BE2C (cell line): ENCODE measurements around the gene NEBL.

ENCODE experiments used
- DNase-seq: peaks from one replicate; pipeline ENCODE4 v3.0.0-alpha.2; 2020
- H3K27me3 ChIP-seq: fragments of 250-450 bp; sonication (Bioruptor Pico); 2 replicates; pipeline ENCODE4 v1.5.1; 2020; ENCODE audit warnings: mild to moderate bottlenecking
- H3K36me3 ChIP-seq: fragments of 250-450 bp; sonication (Bioruptor Pico); 2 replicates; pipeline ENCODE4 v1.5.1; 2020; ENCODE audit warnings: mild to moderate bottlenecking
- H3K4me1 ChIP-seq: fragments of 250-450 bp; sonication (Bioruptor Pico); 2 replicates; pipeline ENCODE4 v1.5.1; 2020
- H3K4me3 ChIP-seq: 2 replicates; pipeline ENCODE4 v1.5.1; 2011; ENCODE audit warnings: low read depth, low read length
- H3K9me3 ChIP-seq: fragments of 250-450 bp; sonication (Bioruptor Pico); 2 replicates; pipeline ENCODE4 v1.5.1; 2020
- CTCF ChIP-seq: IDR thresholded peaks from 2 replicates; pipeline ENCODE4 v1.5.1; 2012; ENCODE audit warnings: mild to moderate bottlenecking, low read depth, low read length

NEBL gene

GRCh38 chr10:20893297-20893696 lies 3.8 kb downstream of the NEBL start:
- DNase-seq, result no peak
- no peaks in the 10 kb centered on the region for H3K36me3 ChIP-seq
- peaks cover 16% of the 10 kb centered on the region for H3K4me1 ChIP-seq
- TF ChIP-seq CTCF, result no peak
- H3K4me3 ChIP-seq, result no peak overlapping the region
- no peaks in the 10 kb centered on the region for H3K27me3 ChIP-seq
- no peaks in the 10 kb centered on the region for H3K9me3 ChIP-seq

- H3K4me1 ChIP-seq, result peaks cover 18% of the 10 kb centered on the region
- no peak overlapping the region for H3K4me3 ChIP-seq
- H3K27me3 ChIP-seq, result no peaks in the 10 kb centered on the region
- no peak for TF ChIP-seq CTCF
- DNase-seq, result no peak
- no peaks in the 10 kb centered on the region for H3K36me3 ChIP-seq
- H3K9me3 ChIP-seq, result no peaks in the 10 kb centered on the region
These were observed 4.3 kb downstream of the NEBL start for GRCh38 chr10:20892796-20893195.

GRCh38 chr10:20892011-20892585 lies 5.0 kb downstream of the NEBL start:
- no peaks in the 10 kb centered on the region for H3K9me3 ChIP-seq
- peaks cover 22% of the 10 kb centered on the region for H3K4me1 ChIP-seq
- no peak overlapping the region for H3K4me3 ChIP-seq
- H3K27me3 ChIP-seq, result no peaks in the 10 kb centered on the region
- no peak for TF ChIP-seq CTCF
- no peaks in the 10 kb centered on the region for H3K36me3 ChIP-seq
- no peak for DNase-seq

- no peaks in the 10 kb centered on the region for H3K9me3 ChIP-seq
- no peaks in the 10 kb centered on the region for H3K36me3 ChIP-seq
- H3K27me3 ChIP-seq, result no peaks in the 10 kb centered on the region
- no peak overlapping the region for H3K4me3 ChIP-seq
- no peak for DNase-seq
- no peak for TF ChIP-seq CTCF
- H3K4me1 ChIP-seq, result peaks cover 22% of the 10 kb centered on the region
These were observed 5.8 kb downstream of the NEBL start for GRCh38 chr10:20891338-20891714.

GRCh38 chr10:20890491-20891337 lies 6.4 kb downstream of the NEBL start:
- H3K36me3 ChIP-seq, result no peaks in the 10 kb centered on the region
- no peak for DNase-seq
- H3K9me3 ChIP-seq, result no peaks in the 10 kb centered on the region
- H3K4me1 ChIP-seq, result peaks cover 26% of the 10 kb centered on the region
- H3K27me3 ChIP-seq, result no peaks in the 10 kb centered on the region
- TF ChIP-seq CTCF, result no peak
- H3K4me3 ChIP-seq, result no peak overlapping the region

- H3K27me3 ChIP-seq, result no peaks in the 10 kb centered on the region
- H3K9me3 ChIP-seq, result no peaks in the 10 kb centered on the region
- no peak for DNase-seq
- no peak overlapping the region for H3K4me3 ChIP-seq
- TF ChIP-seq CTCF, result no peak
- no peaks in the 10 kb centered on the region for H3K36me3 ChIP-seq
- peaks cover 30% of the 10 kb centered on the region for H3K4me1 ChIP-seq
These were observed 7.1 kb downstream of the NEBL start for GRCh38 chr10:20890009-20890408.
